ENCODE results near the gene EPC2.

DNA sequence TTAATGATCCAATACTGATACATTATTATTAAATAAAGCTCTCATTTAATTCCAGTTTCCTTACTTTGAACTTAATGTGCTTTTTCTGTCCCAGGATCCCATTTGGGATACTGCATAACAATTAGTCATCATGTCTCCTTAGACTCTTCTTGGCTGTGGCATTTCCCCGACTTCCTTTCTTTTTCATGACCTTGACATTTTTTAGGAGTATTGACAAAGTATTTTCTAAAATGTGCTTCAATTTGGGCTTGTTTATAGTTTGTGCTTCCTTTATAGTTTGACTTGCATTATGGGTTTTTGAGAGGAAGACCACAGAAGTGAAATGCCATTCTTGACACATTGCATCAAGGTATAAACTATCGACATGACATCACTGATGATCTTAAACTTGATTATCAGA lies 184.4 kb downstream of the EPC2 start:
- TF ChIP-seq, protein P1, sequence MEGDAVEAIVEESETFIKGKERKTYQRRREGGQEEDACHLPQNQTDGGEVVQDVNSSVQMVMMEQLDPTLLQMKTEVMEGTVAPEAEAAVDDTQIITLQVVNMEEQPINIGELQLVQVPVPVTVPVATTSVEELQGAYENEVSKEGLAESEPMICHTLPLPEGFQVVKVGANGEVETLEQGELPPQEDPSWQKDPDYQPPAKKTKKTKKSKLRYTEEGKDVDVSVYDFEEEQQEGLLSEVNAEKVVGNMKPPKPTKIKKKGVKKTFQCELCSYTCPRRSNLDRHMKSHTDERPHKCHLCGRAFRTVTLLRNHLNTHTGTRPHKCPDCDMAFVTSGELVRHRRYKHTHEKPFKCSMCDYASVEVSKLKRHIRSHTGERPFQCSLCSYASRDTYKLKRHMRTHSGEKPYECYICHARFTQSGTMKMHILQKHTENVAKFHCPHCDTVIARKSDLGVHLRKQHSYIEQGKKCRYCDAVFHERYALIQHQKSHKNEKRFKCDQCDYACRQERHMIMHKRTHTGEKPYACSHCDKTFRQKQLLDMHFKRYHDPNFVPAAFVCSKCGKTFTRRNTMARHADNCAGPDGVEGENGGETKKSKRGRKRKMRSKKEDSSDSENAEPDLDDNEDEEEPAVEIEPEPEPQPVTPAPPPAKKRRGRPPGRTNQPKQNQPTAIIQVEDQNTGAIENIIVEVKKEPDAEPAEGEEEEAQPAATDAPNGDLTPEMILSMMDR (conservative IDR thresholded peaks at IDR 0.05; ENCODE audit: low read depth in 2 of 2), result no peak
- TF ChIP-seq EZH2 (IDR thresholded peaks at IDR 0.05; ENCODE audit: low read depth, unreplicated experiment) (no peak), POLR2AphosphoS5 (IDR thresholded peaks at IDR 0.05; ENCODE audit: low read depth) (no peak)

Data from GM23338 (cell line).